ENCODE results near the gene SPCS3.
A peak's percentile ranks its signal among the peaks of the same experiment; 100 is the strongest.
"Not testable (repeated sequence)": the region's sequence is repeated elsewhere in the genome, so short reads cannot be mapped to it uniquely, and the experiment has no call there.

Gene SPCS3

DNA sequence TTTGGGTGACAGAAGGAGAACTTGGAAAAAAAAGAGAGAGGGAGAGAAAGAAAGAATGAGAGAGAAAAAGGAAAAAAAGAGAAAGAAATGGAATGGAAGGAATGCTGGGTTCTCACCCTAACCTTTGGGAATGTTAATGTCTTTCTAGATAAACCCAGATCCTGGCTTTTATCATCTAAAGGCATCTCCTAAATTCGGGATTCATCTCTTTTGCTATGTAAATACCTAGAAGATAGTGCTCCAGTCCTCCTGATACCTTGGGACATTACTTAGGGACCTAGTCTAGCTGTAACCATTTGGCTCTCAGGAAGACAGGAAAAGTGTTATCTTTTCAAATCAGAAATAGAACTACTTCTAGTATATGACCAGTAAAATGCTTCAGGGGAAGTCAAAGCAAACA is 15.8 kb upstream of the SPCS3 start:
- DNase-seq (ENCODE audit: low read depth in 2 of 2): no peak

DNA sequence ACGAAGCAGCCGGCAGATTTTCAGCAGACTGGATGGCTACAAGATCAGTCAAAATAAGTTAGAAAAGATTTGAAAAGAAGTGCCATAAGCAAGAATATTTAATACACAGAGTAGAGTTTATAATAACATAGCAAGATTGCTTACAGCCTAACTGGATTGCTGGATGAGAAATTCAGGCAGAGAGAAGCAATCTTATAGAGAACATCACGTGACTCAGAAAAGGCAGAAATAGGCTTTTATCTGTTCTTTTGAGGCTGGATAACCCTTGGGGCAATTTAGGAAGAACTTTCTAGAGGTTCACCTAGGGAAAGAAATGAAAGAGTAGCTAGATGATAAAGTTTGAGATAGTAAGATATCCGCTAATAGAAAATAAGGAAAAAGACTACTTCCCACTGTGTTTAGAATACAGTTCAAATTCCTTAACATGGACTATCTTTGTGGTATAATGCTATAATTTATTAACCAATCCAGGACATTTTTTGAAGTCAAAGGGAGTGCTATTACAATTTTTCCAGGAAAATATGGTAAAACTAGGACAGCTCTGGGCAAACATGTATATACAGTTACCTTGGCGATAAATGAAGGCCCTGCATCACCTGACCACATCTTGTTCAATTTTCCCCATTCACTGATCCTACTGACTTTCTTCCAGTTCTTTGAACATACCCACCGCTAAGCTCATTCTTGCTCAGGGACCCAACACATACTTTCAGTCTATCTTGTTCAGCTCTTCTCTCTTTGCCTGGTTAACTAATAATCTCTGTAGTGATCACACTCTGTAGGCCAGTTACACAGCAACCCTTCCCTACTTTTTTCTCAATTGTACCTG is 12.7 kb upstream of the SPCS3 start:
- no peak for DNase-seq (ENCODE audit: low read depth in 2 of 2)

DNA sequence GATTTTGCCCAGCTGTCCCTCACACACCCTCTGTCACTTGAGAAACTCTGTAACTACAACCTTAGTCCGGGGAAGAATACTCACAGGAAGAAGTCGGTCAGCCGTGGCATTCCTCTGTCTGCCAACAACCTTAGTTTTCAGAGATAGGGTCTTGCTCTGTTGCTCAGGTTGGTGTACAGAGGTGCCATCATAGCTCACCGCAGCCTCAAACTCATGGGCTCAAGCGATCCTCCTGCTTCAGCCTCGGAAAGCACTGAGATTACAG is 12.2 kb upstream of the SPCS3 start:
- no peak for DNase-seq (ENCODE audit: low read depth in 2 of 2)

DNA sequence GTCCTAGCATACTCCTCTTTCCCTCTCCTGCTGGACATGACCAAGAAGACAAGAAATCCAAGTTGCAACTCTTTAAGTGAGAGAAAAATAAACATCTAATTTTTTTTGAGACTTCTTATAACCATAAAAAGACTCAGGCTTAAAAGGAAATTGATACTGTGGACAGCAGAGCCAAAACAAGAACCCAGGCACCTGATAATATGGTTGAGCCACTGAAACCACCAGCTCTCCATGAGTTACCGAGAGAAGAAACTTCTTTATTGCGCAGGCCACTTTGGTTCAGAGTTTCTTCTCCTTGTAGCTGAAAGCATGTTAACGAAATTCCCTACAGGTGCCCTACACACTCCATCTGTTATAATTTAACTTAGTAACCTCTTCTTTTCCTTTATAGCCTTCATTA is 11.3 kb upstream of the SPCS3 start:
- DNase-seq (ENCODE audit: low read depth in 2 of 2): no peak

DNA sequence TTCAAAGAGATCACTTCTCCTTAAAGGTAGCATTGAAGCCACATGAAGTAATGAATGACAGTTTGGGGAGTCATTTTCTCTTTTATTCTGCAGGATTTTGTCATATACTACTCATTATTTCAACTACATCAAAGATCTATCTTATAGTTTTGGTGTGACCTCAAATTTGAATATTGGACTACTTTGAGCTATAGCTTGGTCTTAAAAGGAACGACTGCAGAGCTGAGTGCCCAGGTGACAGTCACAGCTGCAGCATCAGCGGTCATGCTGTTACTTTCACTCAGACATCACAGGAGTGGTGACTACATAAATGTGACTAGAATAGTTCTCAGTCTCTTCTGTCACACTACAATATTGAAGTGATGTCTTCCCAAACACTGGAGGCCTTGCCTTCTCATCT is 10.7 kb upstream of the SPCS3 start:
- DNase-seq (ENCODE audit: low read depth in 2 of 2): no peak

DNA sequence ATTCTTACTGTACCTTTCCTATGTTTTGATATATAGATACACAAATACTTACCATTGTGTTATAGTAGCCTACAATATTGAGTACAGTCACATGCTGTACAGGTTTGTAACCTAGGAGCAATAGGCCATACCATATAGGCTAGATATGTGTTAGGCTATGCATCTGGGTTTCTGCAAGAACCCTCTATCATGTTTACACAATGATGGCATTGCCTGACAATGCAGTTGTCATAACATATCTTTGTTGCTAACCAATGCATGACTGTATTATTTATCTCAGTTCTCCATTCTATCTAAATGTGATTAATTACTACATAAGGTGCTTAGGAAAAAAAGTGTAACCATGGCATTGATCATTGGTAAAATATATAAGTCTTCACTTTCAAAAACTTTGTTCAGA is 10.0 kb upstream of the SPCS3 start:
- DNase-seq (ENCODE audit: low read depth in 2 of 2): no peak

DNA sequence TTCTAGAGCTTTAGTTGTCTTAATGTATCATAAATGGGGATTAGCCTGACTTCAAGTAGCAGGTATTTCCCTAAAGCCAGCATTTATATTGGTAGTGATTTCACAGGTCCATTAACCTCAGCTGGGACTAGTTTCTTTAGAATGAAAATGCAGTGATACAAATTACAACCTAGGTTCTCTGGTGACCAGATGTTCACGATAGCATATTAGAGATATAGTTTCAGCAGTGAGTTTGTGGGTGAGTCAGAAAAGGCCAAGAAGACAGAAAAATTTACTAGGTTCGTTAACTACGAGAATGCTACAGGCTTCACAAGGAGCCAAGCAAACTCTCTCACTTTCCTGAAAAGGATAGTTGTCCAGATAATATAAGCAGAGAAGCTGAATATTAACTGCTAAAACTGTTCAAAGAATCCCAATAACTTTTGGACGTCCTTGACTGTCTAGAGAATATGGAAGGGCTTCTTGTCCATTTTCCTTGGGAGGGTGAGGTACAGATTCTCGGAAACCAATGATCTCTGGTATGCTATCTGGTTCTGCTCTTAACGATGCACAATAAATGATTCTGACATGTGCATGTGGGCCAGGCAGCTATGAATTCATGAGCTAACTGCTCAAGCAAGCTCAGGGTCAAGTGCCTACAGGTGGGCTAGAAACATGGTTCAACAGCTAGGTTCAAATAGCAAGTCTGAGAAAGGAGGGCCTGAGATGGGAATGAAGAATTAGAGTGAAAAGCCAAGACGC is 6.0 kb upstream of the SPCS3 start:
- DNase-seq (ENCODE audit: low read depth in 2 of 2): no peak

DNA sequence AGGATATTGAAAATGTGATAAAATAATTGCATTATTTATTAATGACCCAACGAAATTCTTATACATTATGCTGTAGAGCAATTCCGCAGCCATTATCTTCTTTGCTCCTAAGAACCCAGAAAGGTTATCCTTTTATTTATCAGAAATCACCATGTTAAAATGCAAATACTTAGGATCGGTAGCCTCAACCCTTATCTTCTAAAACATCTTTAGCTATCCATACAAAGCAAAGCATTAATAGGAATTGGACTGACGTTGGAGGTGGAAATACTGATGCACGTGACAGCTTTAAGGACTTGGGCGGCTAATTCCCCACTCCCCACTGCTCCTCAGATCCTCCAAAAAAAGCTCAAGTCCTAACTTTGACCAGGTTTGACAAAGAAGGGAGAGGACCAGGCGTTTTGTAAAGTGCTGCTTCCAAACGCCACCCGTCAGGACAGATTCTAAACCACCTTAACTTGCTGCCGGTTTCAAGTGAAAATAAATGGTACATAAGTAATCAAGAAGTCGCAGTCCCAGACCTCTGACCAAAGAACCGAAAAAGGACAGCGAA is 539 bp upstream of the SPCS3 start:
- DNase-seq (ENCODE audit: low read depth in 2 of 2): no peak

DNA sequence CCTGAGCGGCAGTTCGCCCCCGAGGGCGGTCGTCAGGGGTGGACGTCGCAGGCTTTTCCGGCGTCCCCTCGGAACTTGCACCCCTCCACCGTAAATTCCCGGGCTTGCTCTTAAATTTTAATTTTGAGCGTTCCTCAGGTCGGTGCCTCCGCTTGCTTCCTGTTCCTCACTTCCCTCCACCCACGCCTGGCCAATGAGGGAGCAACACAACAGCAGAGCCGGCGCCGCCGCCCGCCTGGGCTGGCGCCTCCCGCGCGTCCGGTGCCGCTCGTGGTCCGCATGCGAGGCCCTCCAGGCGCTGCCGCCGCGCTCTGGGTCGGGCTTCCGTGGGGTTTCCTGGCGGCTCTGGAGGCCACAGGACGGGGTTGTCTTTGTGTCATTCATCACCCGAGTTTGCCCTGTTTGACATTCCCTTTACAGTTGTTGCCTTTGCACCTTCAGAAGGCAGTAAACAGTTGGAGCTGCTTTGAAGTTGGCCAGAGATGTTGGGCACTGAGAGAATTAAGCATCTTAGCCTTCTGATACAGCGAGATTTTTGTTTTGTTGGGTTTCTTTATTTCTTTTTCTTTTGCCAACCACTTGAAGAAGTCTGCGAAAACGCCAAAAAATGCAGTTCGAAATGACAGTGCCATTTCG is 692 bp downstream of the SPCS3 start:
- peak; percentile 80 to 83 for DNase-seq (ENCODE audit: low read depth in 2 of 2)

DNA sequence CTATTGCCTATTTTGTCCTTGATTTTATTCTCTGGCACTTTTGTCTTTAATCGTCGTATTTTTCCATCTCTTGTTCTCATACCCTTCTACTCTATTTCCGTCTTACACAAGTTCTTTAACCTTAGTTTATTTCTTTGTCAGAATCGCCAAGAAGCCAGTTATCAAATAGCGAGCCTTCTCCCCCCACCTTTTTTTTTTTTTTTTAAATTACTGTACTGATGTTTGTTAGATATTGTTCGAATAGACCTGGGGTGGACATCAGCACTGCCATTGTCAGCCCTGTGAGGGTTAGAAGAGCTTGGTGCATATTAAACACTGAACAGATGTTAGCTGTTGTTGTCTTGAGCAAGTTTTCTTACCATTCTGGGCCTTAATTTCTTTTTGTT is 1.2 kb downstream of the SPCS3 start:
- DNase-seq (ENCODE audit: low read depth in 2 of 2): no peak

DNA sequence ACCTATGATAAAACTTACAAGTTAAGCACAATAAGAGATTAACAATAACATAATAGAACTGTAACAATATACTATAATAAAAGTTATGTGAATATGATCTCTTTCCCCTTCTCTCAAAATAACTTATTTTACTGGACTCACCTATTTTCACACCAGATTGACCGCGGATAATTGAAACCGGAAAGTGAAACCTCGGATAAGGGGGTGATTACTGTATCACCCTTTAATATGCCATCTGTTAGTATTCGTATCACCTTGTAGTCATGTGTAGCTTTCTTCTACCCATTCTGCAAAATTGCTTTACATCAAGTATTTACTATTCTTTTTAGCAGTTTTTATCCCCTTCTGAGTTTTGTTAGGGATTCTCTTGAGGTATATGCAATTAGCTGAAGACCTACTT is 1.8 kb downstream of the SPCS3 start:
- DNase-seq (ENCODE audit: low read depth in 2 of 2): no peak

DNA sequence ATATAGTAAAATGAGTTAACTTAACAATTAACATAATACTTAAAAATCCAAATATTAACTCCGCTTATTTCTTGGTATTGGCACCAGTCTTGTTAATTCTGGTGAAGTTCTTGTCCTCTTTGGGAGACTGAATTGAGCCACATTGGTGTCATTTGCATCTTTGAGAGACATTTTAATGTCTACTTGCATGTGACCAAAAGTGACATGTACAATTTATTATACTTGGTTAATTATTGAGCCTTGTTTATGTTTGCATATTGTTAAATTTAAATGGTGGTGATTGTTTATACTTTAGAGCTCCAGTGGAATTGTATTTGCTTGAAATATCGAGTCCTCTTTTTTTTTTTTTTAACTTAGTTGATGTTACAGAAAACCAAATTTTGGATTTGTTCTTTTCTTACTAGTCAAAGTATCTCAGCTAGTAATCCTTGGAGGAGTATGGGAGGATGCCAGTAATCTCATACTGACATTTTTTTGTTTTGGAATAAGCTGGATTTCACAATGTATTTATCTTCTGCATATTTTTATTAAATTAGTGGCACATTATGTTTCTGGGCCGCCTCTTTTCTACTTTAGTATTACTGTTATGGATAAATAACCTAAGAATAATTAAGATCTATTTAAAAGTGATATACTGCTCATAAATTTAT is 3.9 kb downstream of the SPCS3 start:
- DNase-seq (ENCODE audit: low read depth in 2 of 2): no peak

DNA sequence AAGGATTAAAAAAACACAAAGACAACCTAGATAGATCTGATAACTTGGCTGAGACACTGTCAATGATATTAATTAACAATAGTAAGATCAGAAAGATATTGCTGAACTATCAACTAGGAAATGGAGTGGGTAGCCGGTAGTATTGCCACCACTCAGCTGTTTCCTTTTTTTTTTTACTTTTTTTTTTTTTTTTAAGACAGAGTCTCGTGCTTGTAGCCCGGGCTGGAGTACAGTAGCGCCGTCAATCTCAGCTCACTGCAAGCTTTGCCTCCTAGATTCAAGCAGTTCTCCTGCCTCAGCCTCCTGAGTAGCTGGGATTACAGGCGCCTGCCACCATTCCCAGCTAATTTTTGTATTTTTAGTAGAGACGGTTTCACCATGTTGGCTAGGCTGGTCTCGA is 5.1 kb downstream of the SPCS3 start:
- DNase-seq (ENCODE audit: low read depth in 2 of 2): not testable (repeated sequence)

DNA sequence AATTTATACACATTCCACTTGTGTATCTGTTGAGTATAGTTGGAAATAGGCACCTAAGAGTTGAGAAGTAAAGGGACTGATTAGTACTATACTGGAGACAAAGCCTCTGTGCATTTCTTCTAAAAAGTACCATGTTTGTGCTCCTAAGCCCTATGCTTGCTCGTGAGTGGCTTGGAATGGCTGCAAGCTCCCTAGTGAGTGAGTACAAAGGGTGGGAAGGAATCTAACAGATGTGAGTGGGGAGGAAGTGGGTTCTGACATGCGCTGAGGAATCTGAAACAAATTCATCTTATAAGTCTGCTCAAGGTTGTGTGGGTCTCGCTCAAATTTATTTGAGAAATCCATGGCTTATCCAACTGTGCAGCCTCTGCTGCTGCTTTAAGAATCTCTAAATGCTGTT is 13.3 kb downstream of the SPCS3 start:
- DNase-seq (ENCODE audit: low read depth in 2 of 2): no peak

DNA sequence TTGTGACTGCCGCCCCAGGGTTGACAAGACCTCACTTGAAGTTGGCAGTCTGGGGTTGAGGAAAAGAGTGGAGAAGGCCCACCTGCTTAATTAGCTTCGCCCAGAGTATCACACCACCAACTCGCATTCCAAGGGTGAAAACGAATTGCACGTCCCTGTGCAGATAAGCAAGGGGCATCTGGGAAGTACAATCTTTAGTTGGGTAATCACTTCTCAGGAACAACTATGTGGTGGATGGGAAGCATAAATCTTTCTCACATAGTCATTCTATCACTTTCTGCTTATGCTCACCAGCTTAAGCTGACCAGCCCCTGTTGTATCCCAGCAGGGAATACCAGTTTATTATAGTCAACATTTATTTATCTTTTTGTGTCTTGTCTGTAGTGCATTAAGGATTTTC is 14.3 kb downstream of the SPCS3 start:
- DNase-seq (ENCODE audit: low read depth in 2 of 2): no peak

DNA sequence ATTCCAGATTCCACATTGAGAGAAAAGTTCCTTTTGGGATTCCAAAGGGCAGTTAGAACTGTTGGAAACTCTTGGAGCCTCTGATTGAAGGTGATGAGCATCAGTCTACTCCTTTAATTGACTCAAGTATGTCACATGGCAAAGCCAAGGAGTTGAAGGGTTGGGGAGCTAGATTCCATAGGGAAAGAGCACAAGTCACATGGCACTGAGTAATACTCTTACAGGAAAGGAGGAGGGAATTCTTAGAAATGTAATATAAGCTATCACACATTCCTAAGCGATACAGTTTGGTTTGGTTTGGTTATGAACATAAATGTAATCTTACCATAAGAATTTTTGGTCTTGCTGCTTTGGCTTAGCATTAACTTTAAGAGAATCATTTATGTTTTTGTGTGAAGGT is 15.7 kb downstream of the SPCS3 start:
- DNase-seq (ENCODE audit: low read depth in 2 of 2): no peak

DNA sequence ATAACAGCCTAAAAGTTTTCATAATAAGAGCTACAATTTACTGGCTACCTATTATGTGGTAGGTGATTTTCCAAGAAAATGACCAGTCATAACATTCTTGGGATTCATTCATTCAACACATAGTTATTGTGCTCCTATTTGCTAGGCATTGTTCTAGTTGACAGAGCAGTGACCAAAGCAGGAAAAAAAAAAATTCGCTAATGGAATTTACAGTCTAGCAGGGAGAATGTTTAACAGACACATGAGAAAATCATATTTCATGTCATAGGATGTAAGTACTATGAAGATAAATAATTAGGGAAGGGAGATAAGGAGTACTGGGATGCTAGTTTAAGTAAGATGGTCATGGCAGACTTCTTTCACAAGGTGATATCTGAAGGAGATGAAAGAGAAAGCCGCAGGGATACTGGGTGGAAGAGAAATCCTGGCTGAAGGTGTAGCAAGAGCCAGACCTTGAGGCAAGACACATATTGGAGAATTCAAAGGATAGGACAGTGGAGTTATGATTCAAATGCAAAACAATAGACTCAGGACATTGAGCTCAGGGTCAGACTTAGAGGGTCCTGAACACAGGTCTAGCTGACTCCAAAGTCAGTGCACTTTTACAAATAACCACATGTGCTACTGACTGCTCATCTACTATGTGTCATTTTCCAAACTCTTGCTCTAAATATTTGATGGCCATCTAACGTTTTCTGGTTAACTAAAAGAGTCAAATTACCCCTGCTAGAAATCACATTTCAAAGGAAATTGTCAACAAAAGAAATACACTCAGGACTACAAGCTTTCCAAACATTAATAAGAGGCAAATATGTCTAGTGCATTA is 20.4 kb downstream of the SPCS3 start:
- no peak for DNase-seq (ENCODE audit: low read depth in 2 of 2)

DNA sequence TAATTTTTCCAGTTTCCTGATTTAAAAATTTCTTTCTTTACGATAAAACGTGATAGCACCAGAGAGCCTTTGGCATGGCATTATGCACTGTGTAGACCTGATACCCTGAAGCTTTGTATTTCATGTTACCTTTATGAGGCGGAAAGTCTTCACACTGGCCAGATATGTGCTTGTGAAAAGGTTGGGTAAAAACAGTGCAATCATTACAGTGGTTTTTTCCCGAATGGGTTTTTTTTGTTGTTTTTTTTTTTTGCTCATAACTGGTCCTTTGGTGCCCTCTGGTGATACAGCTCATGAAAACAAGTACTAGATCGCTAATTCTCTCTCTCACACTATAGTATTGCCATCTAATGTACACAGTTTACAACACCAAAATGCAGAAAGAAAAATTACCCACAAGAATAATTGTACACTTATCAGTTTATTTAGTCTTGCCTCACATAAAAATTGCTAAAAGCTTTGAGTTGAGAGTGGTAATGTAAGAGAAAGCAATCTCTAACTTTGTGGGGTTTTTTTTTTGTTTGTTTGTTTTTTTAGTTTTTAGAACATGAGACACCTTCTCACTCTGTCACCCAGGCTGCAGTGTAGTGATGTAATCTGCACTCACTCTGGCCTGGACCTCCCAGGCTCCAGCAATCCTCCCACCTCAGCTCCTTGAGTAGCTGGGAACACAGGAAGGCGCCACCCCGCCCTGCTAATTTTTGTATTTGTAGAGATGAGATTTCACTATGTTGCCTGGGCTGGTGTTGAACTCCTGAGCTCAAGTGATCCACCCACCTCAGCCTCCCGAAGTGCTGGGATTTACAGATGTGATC is 21.3 kb downstream of the SPCS3 start:
- no peak for DNase-seq (ENCODE audit: low read depth in 2 of 2)

DNA sequence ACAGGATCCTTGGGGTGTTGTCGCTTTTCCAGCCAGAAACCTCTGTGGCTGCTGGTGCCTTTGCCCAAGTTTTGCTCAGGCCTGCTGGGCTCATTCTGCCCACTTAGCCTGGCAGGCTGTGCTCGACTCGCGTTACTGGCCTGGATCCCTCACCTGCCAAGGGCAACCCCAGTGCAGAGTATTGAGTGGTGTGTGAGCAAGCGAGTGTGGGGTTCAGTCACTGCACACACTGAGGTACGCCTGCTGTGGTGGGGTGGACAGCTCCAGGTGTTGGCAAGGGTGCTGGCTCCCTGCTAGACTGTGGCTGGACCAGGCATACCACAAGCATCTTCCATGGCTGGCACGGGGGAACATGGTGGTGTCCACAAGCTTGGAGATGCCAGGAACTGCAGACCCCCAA is 22.6 kb downstream of the SPCS3 start:
- DNase-seq (ENCODE audit: low read depth in 2 of 2): no peak

DNA sequence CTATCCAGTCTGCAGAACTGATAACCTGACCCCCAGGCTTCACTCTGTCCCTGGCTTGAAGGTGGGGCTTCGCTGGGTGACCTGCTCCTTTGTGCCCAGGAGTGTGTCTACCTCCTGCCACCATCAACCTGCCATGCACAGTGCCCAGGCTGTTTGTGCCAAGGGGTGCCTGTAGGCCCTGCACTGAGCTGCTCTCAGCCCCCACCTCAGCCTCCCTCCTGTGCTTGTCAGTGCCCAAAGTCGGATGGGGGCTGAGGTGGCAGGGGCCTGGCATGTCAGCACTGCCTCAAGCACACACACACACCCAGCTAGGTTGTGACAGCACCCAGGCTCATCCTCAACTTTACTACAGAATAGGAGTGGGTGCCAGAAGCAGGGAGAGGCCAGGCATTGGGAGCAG is 23.5 kb downstream of the SPCS3 start:
- DNase-seq (ENCODE audit: low read depth in 2 of 2): no peak

DNA sequence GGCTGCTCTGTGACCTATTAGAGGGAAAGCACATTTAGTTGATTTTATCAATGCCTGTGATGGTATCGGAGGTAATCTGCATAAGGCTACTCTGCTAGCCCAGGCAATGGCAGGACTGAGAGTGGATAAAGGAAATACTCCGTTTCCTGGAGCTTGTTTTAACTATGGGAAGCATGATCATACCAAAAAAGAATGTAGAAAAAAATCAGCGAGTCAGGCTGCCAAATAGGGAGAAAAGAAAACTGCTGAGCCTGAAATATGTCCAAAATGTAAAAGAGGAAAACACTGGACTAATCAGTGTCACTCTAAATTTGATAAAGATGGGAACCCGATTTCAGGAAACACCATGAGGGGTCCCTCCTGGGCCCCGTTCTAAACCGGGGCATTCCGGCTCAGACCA is 25.6 kb downstream of the SPCS3 start:
- DNase-seq (ENCODE audit: low read depth in 2 of 2): not testable (repeated sequence)

All from stimulated activated CD8-positive, alpha-beta memory T cell treated with anti-CD3 and anti-CD28 coated beads, Interleukin-15, amount 100 ng/mL, for 4 hours (primary cell).